ENCODE data around the gene PCSK6. TPM values are rescaled to one million over a fixed set of nuclear protein-coding genes. Genes with fewer than 3 reads are reported as not detected.

PCSK6 gene
- total and polyA plus RNA-seq, 7 donors = 2.9 to 10.3 (median 6.4) TPM

- Histone ChIP-seq H3K27ac (no peak overlapping the region), H3K27me3 (no peaks in the 10 kb centered on the region), H3K4me1 (no peaks in the 10 kb centered on the region), H3K4me3 (no peak overlapping the region), H3K9me3 (no peaks in the 10 kb centered on the region), H3K36me3 (no peaks in the 10 kb centered on the region)
- DNase-seq = no peak
- intact Hi-C loops (cut with DNase I) = no loop called here
- 96 to 97% methylated on average over 9 of the region's 9 CpGs for WGBS, 2 donors
- TF ChIP-seq EP300 (IDR thresholded peaks at IDR 0.05) = no peak
- TF ChIP-seq POLR2AphosphoS5 (IDR thresholded peaks at IDR 0.05) = no peak
- no peak for TF ChIP-seq CTCF (IDR thresholded peaks at IDR 0.05)
- TF ChIP-seq POLR2A (IDR thresholded peaks at IDR 0.05) = no peak
These were observed 100.1 kb downstream of the PCSK6 start for GRCh38 chr15:101389362-101389761.

GRCh38 chr15:101388046-101388445, 101.5 kb downstream of the PCSK6 start:
- DNase-seq = no peak
- no peak for TF ChIP-seq POLR2AphosphoS5 (IDR thresholded peaks at IDR 0.05)
- TF ChIP-seq POLR2A (IDR thresholded peaks at IDR 0.05) = no peak
- TF ChIP-seq CTCF (IDR thresholded peaks at IDR 0.05) = no peak
- TF ChIP-seq EP300 (IDR thresholded peaks at IDR 0.05) = no peak
- Histone ChIP-seq H3K27me3 (no peaks in the 10 kb centered on the region), H3K27ac (no peak overlapping the region), H3K4me3 (no peak overlapping the region), H3K36me3 (no peaks in the 10 kb centered on the region), H3K4me1 (no peaks in the 10 kb centered on the region), H3K9me3 (no peaks in the 10 kb centered on the region)
- intact Hi-C loops (cut with DNase I) = no loop called here
- WGBS, 2 donors = 86 to 91% methylated on average over 6 of the region's 6 CpGs

GRCh38 chr15:101387574-101387973, 101.9 kb downstream of the PCSK6 start:
- no peak overlapping the region for H3K4me3 ChIP-seq
- no peaks in the 10 kb centered on the region for H3K27me3 ChIP-seq
- DNase-seq = no peak
- no peaks in the 10 kb centered on the region for H3K36me3 ChIP-seq
- no peaks in the 10 kb centered on the region for H3K9me3 ChIP-seq
- no peak overlapping the region for H3K27ac ChIP-seq
- no peaks in the 10 kb centered on the region for H3K4me1 ChIP-seq
- intact Hi-C loops (cut with DNase I) = no loop called here
- 78 to 93% methylated on average over 9 of the region's 9 CpGs for WGBS, 2 donors
- TF ChIP-seq EP300 (IDR thresholded peaks at IDR 0.05) (no peak), POLR2AphosphoS5 (IDR thresholded peaks at IDR 0.05) (no peak), CTCF (IDR thresholded peaks at IDR 0.05) (no peak), POLR2A (IDR thresholded peaks at IDR 0.05) (no peak)

GRCh38 chr15:101386967-101387366, 102.5 kb downstream of the PCSK6 start:
- no peak for TF ChIP-seq POLR2A (IDR thresholded peaks at IDR 0.05)
- no peak for DNase-seq
- no peak overlapping the region for H3K27ac ChIP-seq
- H3K4me1 ChIP-seq = no peaks in the 10 kb centered on the region
- no peaks in the 10 kb centered on the region for H3K9me3 ChIP-seq
- no peak overlapping the region for H3K4me3 ChIP-seq
- no peaks in the 10 kb centered on the region for H3K27me3 ChIP-seq
- H3K36me3 ChIP-seq = no peaks in the 10 kb centered on the region
- intact Hi-C loops (cut with DNase I) = no loop called here
- WGBS, 2 donors = 86 to 92% methylated on average over 10 of the region's 10 CpGs

- no peaks in the 10 kb centered on the region for H3K4me1 ChIP-seq
- 95 to 96% methylated on average over 18 of the region's 18 CpGs for WGBS, 2 donors
- DNase-seq = no peak
- no peaks in the 10 kb centered on the region for H3K36me3 ChIP-seq
- no peaks in the 10 kb centered on the region for H3K9me3 ChIP-seq
- no peaks in the 10 kb centered on the region for H3K27me3 ChIP-seq
- intact Hi-C loops (cut with DNase I) = no loop called here
- no peak overlapping the region for H3K4me3 ChIP-seq
- no peak overlapping the region for H3K27ac ChIP-seq
- no peak for TF ChIP-seq POLR2AphosphoS5 (IDR thresholded peaks at IDR 0.05)
- TF ChIP-seq CTCF (IDR thresholded peaks at IDR 0.05) = no peak
- TF ChIP-seq EP300 (IDR thresholded peaks at IDR 0.05) = no peak
- TF ChIP-seq POLR2A (IDR thresholded peaks at IDR 0.05) = no peak
These were observed 103.5 kb downstream of the PCSK6 start for GRCh38 chr15:101386006-101386405.

Measured in sigmoid colon (tissue), 7 donors.